Thyroid gland (tissue), 4 donors: ENCODE results near the gene PRKCZ.

ENCODE experiments used
- CTCF ChIP-seq, 6 experiments: fragments of 200-600 bp in 3 of 6; fragments of 450-650 bp in 3 of 6; sonication (generic) in 3 of 6; IDR thresholded peaks; one replicate each; pipeline ENCODE4 v1.5.1; 2016 to 2019; ENCODE audit warnings: antibody characterized with exemption in 6 of 6, mild to moderate bottlenecking in 2 of 6, inconsistent platforms in 1 of 6, moderate library complexity in 1 of 6
- POLR2A ChIP-seq, 2 donors: fragments of 450-650 bp; IDR thresholded peaks; one replicate each; pipeline ENCODE4 v1.6.1; 2017; ENCODE audit warnings: antibody characterized with exemption in 2 of 2, mild to moderate bottlenecking in 2 of 2, moderate library complexity in 1 of 2

- TF ChIP-seq CTCF (IDR thresholded peaks at IDR 0.05), result no peak
- TF ChIP-seq POLR2A (IDR thresholded peaks at IDR 0.05), result peak in 1 of 2 donors; percentile 10
Measured at GRCh38 chr1:2127187-2128145, 77.3 kb downstream of the PRKCZ start.
